ENCODE results near the gene WBP11. TPM values are rescaled to one million over a fixed set of nuclear protein-coding genes. Genes with fewer than 3 reads are reported as not detected.

The WBP11 gene
- total RNA-seq, 1 donor from 2014 or later, result 64.6 TPM

DNA sequence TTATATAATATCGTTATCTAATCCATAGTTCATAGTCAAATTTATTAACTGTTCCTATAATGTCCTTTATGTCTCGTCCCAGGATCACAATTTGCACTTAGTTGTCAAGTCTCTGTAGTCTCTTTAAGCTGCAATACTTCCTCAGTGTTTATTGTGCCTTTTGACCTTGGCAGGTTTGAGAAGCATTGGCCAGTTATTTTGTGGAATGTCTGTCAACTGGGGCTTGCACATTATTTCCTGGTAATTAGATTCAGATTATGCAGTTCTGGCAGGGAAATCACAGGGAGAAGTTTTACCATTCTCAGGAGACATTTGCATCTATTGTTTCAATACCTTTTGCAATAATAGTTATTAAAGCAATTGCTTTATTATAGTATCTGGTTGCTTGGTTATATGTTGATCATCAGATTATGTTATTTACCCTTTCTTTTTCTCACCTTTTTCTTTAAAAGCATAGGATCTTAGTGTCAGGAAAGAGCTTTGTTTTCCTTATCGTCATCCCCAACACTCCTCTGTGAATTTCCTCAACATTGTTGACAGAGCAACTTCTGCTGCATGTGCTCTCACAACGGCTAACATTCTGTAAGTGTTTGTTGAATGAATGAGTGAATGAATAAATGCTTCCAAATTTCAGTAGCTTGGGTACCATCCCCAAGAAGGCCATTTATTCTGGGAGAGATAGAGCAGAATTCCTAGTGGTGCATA is 43.8 kb upstream of the WBP11 start:
- Mint-ChIP-seq H3K27ac (ENCODE audit: unreplicated experiment) (no peak overlapping the region), H3K9me3 (ENCODE audit: unreplicated experiment) (no peaks in the 10 kb centered on the region), H3K27me3 (ENCODE audit: unreplicated experiment) (no peaks in the 10 kb centered on the region), H3K4me3 (ENCODE audit: unreplicated experiment) (no peak overlapping the region), H3K4me1 (ENCODE audit: unreplicated experiment) (peaks cover 30% of the 10 kb centered on the region), H3K36me3 (ENCODE audit: low read depth, unreplicated experiment) (no peaks in the 10 kb centered on the region)
- no peak for DNase-seq (ENCODE audit: low spot score)
- TF ChIP-seq, protein P1, sequence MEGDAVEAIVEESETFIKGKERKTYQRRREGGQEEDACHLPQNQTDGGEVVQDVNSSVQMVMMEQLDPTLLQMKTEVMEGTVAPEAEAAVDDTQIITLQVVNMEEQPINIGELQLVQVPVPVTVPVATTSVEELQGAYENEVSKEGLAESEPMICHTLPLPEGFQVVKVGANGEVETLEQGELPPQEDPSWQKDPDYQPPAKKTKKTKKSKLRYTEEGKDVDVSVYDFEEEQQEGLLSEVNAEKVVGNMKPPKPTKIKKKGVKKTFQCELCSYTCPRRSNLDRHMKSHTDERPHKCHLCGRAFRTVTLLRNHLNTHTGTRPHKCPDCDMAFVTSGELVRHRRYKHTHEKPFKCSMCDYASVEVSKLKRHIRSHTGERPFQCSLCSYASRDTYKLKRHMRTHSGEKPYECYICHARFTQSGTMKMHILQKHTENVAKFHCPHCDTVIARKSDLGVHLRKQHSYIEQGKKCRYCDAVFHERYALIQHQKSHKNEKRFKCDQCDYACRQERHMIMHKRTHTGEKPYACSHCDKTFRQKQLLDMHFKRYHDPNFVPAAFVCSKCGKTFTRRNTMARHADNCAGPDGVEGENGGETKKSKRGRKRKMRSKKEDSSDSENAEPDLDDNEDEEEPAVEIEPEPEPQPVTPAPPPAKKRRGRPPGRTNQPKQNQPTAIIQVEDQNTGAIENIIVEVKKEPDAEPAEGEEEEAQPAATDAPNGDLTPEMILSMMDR (IDR thresholded peaks at IDR 0.05; ENCODE audit: unreplicated experiment), result no peak

DNA sequence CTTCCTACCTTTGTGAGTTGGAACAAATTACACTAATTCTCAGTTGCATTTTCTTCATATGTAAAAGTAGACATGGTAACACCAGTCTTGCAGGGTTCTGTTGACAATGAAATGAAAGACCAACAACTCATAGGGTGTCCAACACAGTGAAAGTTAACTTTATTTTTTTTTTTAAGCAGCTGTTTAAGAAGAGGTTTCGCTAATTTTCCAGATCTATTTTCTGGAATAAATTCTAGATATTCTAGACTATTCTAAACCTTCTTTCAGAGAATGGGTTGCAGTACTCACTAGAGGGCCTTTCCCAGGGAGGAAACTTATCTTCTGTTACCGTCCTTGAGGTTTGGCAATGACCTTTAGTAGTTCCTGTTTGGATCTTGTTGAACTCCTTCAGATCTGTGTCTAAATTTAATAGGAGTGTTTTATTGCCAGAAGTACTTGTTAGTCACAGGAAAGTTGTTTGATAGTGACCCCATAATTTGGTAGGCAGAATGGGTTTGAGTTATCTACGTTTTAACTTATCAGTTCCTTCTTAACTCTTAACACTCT is 42.8 kb upstream of the WBP11 start:
- H3K36me3 Mint-ChIP-seq (ENCODE audit: low read depth, unreplicated experiment), result no peaks in the 10 kb centered on the region
- H3K9me3 Mint-ChIP-seq (ENCODE audit: unreplicated experiment), result no peaks in the 10 kb centered on the region
- DNase-seq (ENCODE audit: low spot score), result no peak
- H3K4me3 Mint-ChIP-seq (ENCODE audit: unreplicated experiment), result no peak overlapping the region
- TF ChIP-seq, protein P1 (IDR thresholded peaks at IDR 0.05; ENCODE audit: unreplicated experiment), result no peak
- no peak overlapping the region for H3K27ac Mint-ChIP-seq (ENCODE audit: unreplicated experiment)
- H3K27me3 Mint-ChIP-seq (ENCODE audit: unreplicated experiment), result no peaks in the 10 kb centered on the region
- H3K4me1 Mint-ChIP-seq (ENCODE audit: unreplicated experiment), result peaks cover 30% of the 10 kb centered on the region

DNA sequence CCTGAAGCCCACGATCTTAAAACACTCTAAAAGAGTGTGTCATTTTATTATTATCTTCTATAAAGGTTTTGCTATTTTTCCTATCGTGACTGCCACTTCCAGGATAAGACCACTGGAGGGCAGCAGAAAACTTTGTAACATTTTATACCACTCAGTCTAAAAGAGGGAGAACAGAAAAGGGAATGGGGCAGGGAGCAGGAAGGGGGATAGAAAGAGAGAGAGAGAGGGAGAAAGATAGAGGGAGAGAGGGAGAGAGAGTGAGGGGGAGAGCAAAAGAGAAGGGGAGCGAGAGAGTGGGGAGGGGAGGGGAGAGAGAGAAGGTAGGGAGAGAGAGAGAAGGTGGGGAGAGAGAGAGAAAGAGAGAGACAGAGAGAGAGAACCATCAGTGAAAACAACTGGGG is 42.1 kb upstream of the WBP11 start:
- H3K36me3 Mint-ChIP-seq (ENCODE audit: low read depth, unreplicated experiment), result no peaks in the 10 kb centered on the region
- H3K27me3 Mint-ChIP-seq (ENCODE audit: unreplicated experiment), result no peaks in the 10 kb centered on the region
- no peak overlapping the region for H3K4me3 Mint-ChIP-seq (ENCODE audit: unreplicated experiment)
- DNase-seq (ENCODE audit: low spot score), result peak; percentile 43
- H3K27ac Mint-ChIP-seq (ENCODE audit: unreplicated experiment), result no peak overlapping the region
- no peaks in the 10 kb centered on the region for H3K9me3 Mint-ChIP-seq (ENCODE audit: unreplicated experiment)
- TF ChIP-seq, protein P1 (IDR thresholded peaks at IDR 0.05; ENCODE audit: unreplicated experiment), result peak; percentile 40
- H3K4me1 Mint-ChIP-seq (ENCODE audit: unreplicated experiment), result peaks cover 30% of the 10 kb centered on the region

DNA sequence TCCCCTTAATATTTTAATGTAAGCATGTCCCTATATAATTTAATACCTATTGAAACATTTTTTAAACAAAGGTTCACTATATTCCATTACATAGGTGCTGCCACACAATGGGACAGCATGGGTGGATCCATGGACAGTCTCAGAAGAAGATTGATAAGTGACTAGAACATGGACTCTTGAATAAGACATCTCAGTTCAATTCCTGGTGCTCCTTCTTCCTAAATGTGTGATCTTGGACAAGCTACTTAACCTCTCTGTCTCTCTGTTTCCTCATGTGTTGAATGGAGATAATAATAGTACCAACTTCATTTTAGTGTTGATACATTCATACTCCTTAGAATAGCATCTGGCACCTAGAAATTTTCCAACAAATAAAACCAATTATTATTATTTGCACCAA is 41.1 kb upstream of the WBP11 start:
- no peak for DNase-seq (ENCODE audit: low spot score)
- Mint-ChIP-seq H3K9me3 (ENCODE audit: unreplicated experiment) (no peaks in the 10 kb centered on the region), H3K4me1 (ENCODE audit: unreplicated experiment) (peaks cover 30% of the 10 kb centered on the region), H3K4me3 (ENCODE audit: unreplicated experiment) (no peak overlapping the region), H3K27ac (ENCODE audit: unreplicated experiment) (no peak overlapping the region), H3K36me3 (ENCODE audit: low read depth, unreplicated experiment) (peaks cover 7% of the 10 kb centered on the region), H3K27me3 (ENCODE audit: unreplicated experiment) (no peaks in the 10 kb centered on the region)
- TF ChIP-seq, protein P1 (IDR thresholded peaks at IDR 0.05; ENCODE audit: unreplicated experiment), result no peak

DNA sequence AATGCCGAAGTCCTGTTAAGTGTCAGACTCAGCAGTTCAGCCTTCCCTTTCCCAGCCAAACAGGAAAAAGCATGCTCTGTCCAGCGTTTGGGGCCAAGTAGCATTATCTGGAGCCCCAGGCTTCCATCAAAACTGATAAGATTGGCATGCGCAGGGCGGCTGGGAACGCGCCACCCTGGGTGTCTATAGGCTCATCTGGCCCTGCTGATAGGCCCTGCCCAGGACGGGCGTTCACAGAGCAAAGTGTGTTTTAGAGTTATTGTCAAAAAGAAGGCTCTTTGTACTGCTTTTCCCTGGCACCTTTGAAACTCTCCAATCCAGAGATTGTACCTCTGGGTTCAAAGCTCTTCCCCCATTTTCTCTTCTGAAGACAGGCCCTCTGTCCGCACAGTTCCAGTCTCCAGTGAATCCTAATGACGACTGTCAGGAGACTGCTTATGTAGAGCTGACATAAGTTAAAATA is 40.2 kb upstream of the WBP11 start, which contains the start of gene ART4:
ART4 (minus strand) TSS at position 102 of the 463 bp plus-strand sequence. CDS start 413 bp downstream, outside the sequence.
- H3K4me1 Mint-ChIP-seq (ENCODE audit: unreplicated experiment), result peaks cover 30% of the 10 kb centered on the region
- peak; percentile 5 for DNase-seq (ENCODE audit: low spot score)
- no peak within 1 kb of the TSS for H3K27ac Mint-ChIP-seq (ENCODE audit: unreplicated experiment)
- no peak within 1 kb of the TSS for H3K4me3 Mint-ChIP-seq (ENCODE audit: unreplicated experiment)
- TF ChIP-seq, protein P1 (IDR thresholded peaks at IDR 0.05; ENCODE audit: unreplicated experiment), result no peak
- H3K27me3 Mint-ChIP-seq (ENCODE audit: unreplicated experiment), result no peaks in the 10 kb centered on the region
- H3K36me3 Mint-ChIP-seq (ENCODE audit: low read depth, unreplicated experiment), result peaks cover 8% of the 10 kb centered on the region
- no peaks in the 10 kb centered on the region for H3K9me3 Mint-ChIP-seq (ENCODE audit: unreplicated experiment)
